CD14-positive monocyte (primary cell): ENCODE data around the gene DDX43. TPM values are rescaled to one million over a fixed set of nuclear protein-coding genes. Genes with fewer than 3 reads are reported as not detected.

Source experiments
- DNase-seq, 3 donors: peaks; one replicate each; pipeline ENCODE4 v3.0.0-alpha.2; 2011 to 2022
- H2AFZ ChIP-seq: 2 replicates; pipeline ENCODE4 v1.6.0; 2012; ENCODE audit warnings: mild to moderate bottlenecking, low read depth, low read length, inconsistent platforms; ENCODE audit not compliant: insufficient read depth, poor library complexity, severe bottlenecking
- H3K27ac ChIP-seq, 2 donors: 1 replicate in 1 of 2; 2 replicates in 1 of 2; pipeline ENCODE4 v1.5.1; 2012 to 2013; ENCODE audit warnings: low read length in 2 of 2, control low read depth in 1 of 2, inconsistent platforms in 1 of 2, low read depth in 1 of 2, mild to moderate bottlenecking in 1 of 2
- H3K27me3 ChIP-seq, 2 donors: one replicate each; pipeline versions ENCODE4 v1.6.0 to v1.6.1; 2011 to 2013; ENCODE audit warnings: low read length in 2 of 2; ENCODE audit not compliant: control insufficient read depth in 2 of 2, insufficient read depth in 2 of 2
- H3K36me3 ChIP-seq, 2 donors: replicated peaks in 1 of 2; 1 replicate in 1 of 2; 2 replicates in 1 of 2; pipeline versions ENCODE4 v1.5.1 to v1.6.1; 2012 to 2013; ENCODE audit warnings: low read length in 2 of 2, control low read depth in 1 of 2, inconsistent platforms in 1 of 2, mild to moderate bottlenecking in 1 of 2; ENCODE audit not compliant: insufficient read depth in 2 of 2, control insufficient read depth in 1 of 2
- H3K4me1 ChIP-seq, 2 donors: 1 replicate in 1 of 2; 2 replicates in 1 of 2; pipeline versions ENCODE4 v1.5.1 to v1.6.1; 2012 to 2013; ENCODE audit warnings: low read length in 2 of 2, control low read depth in 1 of 2, inconsistent platforms in 1 of 2, mild to moderate bottlenecking in 1 of 2, moderate library complexity in 1 of 2; ENCODE audit not compliant: insufficient read depth in 2 of 2, control insufficient read depth in 1 of 2
- H3K4me2 ChIP-seq: replicated peaks from 2 replicates; pipeline ENCODE3; 2012; ENCODE audit warnings: low read length, moderate library complexity, mild to moderate bottlenecking; ENCODE audit not compliant: poor library complexity, severe bottlenecking; ENCODE audit errors: extremely low read depth
- H3K4me3 ChIP-seq, 3 experiments: fragments of 200-600 bp in 1 of 3; sonication (generic) in 1 of 3; replicated peaks in 1 of 3; 1 replicate in 2 of 3; 2 replicates in 1 of 3; pipeline ENCODE4 v1.5.1; 2011 to 2013; ENCODE audit warnings: low read length in 3 of 3, mild to moderate bottlenecking in 3 of 3, control low read depth in 2 of 3, low read depth in 2 of 3, inconsistent platforms in 1 of 3, moderate library complexity in 1 of 3
- H3K79me2 ChIP-seq: 2 replicates; pipeline ENCODE4 v1.6.0; 2012; ENCODE audit warnings: mild to moderate bottlenecking, control low read depth, inconsistent platforms, low read length, moderate library complexity; ENCODE audit not compliant: insufficient read depth
- H3K9ac ChIP-seq: 2 replicates; pipeline ENCODE4 v1.6.0; 2017; ENCODE audit warnings: low read length, mild to moderate bottlenecking; ENCODE audit not compliant: insufficient read depth, poor library complexity, severe bottlenecking
- H3K9me3 ChIP-seq, 2 donors: replicated peaks in 1 of 2; 1 replicate in 1 of 2; 2 replicates in 1 of 2; pipeline versions ENCODE4 v1.5.1 to v1.6.1; 2012 to 2013; ENCODE audit warnings: low read length in 2 of 2, control low read depth in 1 of 2; ENCODE audit not compliant: control insufficient read depth in 1 of 2, insufficient read depth in 1 of 2
- H4K20me1 ChIP-seq: 2 replicates; pipeline ENCODE4 v1.6.0; 2012; ENCODE audit warnings: mild to moderate bottlenecking, low read length, control low read depth, moderate library complexity; ENCODE audit not compliant: insufficient read depth
- H3K27ac Mint-ChIP-seq, 7 donors: one replicate each; pipeline ENCODE4 v1.8.0; 2020; ENCODE audit warnings: mild to moderate bottlenecking in 7 of 7, mixed read lengths in 7 of 7, moderate library complexity in 6 of 7, inconsistent platforms in 2 of 7
- H3K27me3 Mint-ChIP-seq, 3 donors: one replicate each; pipeline ENCODE4 v1.8.0; 2021 to 2022; ENCODE audit warnings: low read depth in 3 of 3, mild to moderate bottlenecking in 3 of 3, mixed read lengths in 3 of 3, moderate library complexity in 3 of 3, inconsistent platforms in 1 of 3
- H3K36me3 Mint-ChIP-seq, 2 donors: one replicate each; pipeline ENCODE4 v1.8.0; 2020; ENCODE audit warnings: mixed read lengths in 2 of 2, inconsistent platforms in 1 of 2, mild to moderate bottlenecking in 1 of 2
- H3K4me1 Mint-ChIP-seq: one replicate; pipeline ENCODE4 v1.8.0; 2020; ENCODE audit warnings: mild to moderate bottlenecking, mixed read lengths
- H3K4me3 Mint-ChIP-seq, 2 donors: one replicate each; pipeline ENCODE4 v1.8.0; 2020; ENCODE audit warnings: mild to moderate bottlenecking in 2 of 2, mixed read lengths in 2 of 2, moderate library complexity in 1 of 2
- H3K9me3 Mint-ChIP-seq, 7 donors: one replicate each; pipeline ENCODE4 v1.8.0; 2020 to 2022; ENCODE audit warnings: mixed read lengths in 7 of 7, mild to moderate bottlenecking in 6 of 7, moderate library complexity in 6 of 7, inconsistent platforms in 2 of 7
- CTCF ChIP-seq: fragments of 200-600 bp; IDR thresholded peaks from one replicate; pipeline ENCODE4 v1.8.0; 2022; ENCODE audit warnings: antibody characterized with exemption, mild to moderate bottlenecking
- WGBS: methylation state at CpG from one replicate; pipeline ENCODE4 v1.1.5; 2013; ENCODE audit warnings: missing lambda C conversion rate; ENCODE audit not compliant: insufficient coverage; 5-methylcytosine and 5-hydroxymethylcytosine counted together
- intact Hi-C, 2 donors: fragments of 100-400 bp; cut with micrococcal nuclease; formaldehyde crosslinking; loops; one replicate each; pipeline versions ENCODE4 v1.15.0 to v1.15.1; 2023
- polyA plus RNA-seq, 3 donors: library from polyadenylated mRNA; depleted of rRNA in 1 of 3; unstranded in 2 of 3; stranded (reverse) in 1 of 3; fragments of 300-500 nt in 2 of 3; fragments of >200 nt in 1 of 3; fragmentation: Illumina TruSeq in 2 of 3; gene quantifications; 1 replicate in 2 of 3; 2 replicates in 1 of 3; pipeline ENCODE4 v1.2.3, GENCODE V29; 2012 to 2021

The DDX43 gene
- polyA plus RNA-seq, 3 donors = 0.23 to 1.0 TPM; not detected in 1

GRCh38 chr6:73364549-73364948 lies 30.1 kb upstream of the DDX43 start:
- no peak overlapping the region for H2AFZ ChIP-seq
- DNase-seq = no peak
- peaks cover 4 to 23% of the 10 kb centered on the region in 2 donors for H3K9me3 ChIP-seq
- no peak overlapping the region for H3K4me2 ChIP-seq
- intact Hi-C loops = no loop called here
- Mint-ChIP-seq H3K9me3 (peaks cover 3 to 12% (median 8%) of the 10 kb centered on the region in 7 donors), H3K4me3 (no peak overlapping the region), H3K4me1 (no peaks in the 10 kb centered on the region), H3K36me3 (no peaks in the 10 kb centered on the region), H3K27me3 (peaks cover 1 to 7% (median 5%) of the 10 kb centered on the region in 3 donors), H3K27ac (peak overlapping the region in 1 of 7 donors; percentile 75)
- no peak overlapping the region for H3K4me3 ChIP-seq
- WGBS = 94% methylated on average over 6 of the region's 9 CpGs
- no peak for TF ChIP-seq CTCF
- no peaks in the 10 kb centered on the region for H4K20me1 ChIP-seq
- no peaks in the 10 kb centered on the region for H3K4me1 ChIP-seq
- no peak overlapping the region for H3K27ac ChIP-seq
- H3K27me3 ChIP-seq = no peaks in the 10 kb centered on the region
- no peaks in the 10 kb centered on the region for H3K36me3 ChIP-seq
- no peak overlapping the region for H3K9ac ChIP-seq
- no peaks in the 10 kb centered on the region for H3K79me2 ChIP-seq

- intact Hi-C loops = no loop called here
- 84% methylated on average over 10 of the region's 16 CpGs for WGBS
- Mint-ChIP-seq H3K27me3 (peaks cover 3 to 7% (median 5%) of the 10 kb centered on the region in 3 donors), H3K36me3 (no peaks in the 10 kb centered on the region), H3K9me3 (peaks cover 11 to 35% (median 24%) of the 10 kb centered on the region in 7 donors), H3K4me3 (no peak overlapping the region), H3K4me1 (no peaks in the 10 kb centered on the region), H3K27ac (no peak overlapping the region)
- H3K4me3 ChIP-seq = no peak overlapping the region
- H3K27me3 ChIP-seq = no peaks in the 10 kb centered on the region
- H3K4me2 ChIP-seq = no peak overlapping the region
- no peak overlapping the region for H3K27ac ChIP-seq
- H4K20me1 ChIP-seq = no peaks in the 10 kb centered on the region
- no peaks in the 10 kb centered on the region for H3K4me1 ChIP-seq
- TF ChIP-seq CTCF = no peak
- H3K36me3 ChIP-seq = no peaks in the 10 kb centered on the region
- no peaks in the 10 kb centered on the region for H3K79me2 ChIP-seq
- no peak overlapping the region for H2AFZ ChIP-seq
- no peak for DNase-seq
- peaks cover 13 to 42% of the 10 kb centered on the region in 2 donors for H3K9me3 ChIP-seq
- no peak overlapping the region for H3K9ac ChIP-seq
These were observed 26.8 kb upstream of the DDX43 start for GRCh38 chr6:73367761-73368355.
